Lung (tissue), 12 donors: ENCODE data around the gene TNFSF8. TPM values are rescaled to one million over a fixed set of nuclear protein-coding genes. Genes with fewer than 3 reads are reported as not detected.

ENCODE experiments used
- ATAC-seq: fragments of 200-7000 bp; cut with Tn5 transposase; one replicate; pipeline ENCODE4 v1.9.1; 2020; ENCODE audit warnings: moderate number of reproducible peaks; ENCODE audit not compliant: insufficient read depth, low FRiP score
- DNase-seq, 3 donors: peaks; one replicate each; pipeline ENCODE4 v3.0.0-alpha.2; 2013 to 2017
- H3K27ac ChIP-seq, 2 donors: one replicate each; pipeline ENCODE4 v1.5.1; 2013; ENCODE audit warnings: mild to moderate bottlenecking in 2 of 2, moderate library complexity in 2 of 2, control low read depth in 1 of 2, inconsistent platforms in 1 of 2, low read depth in 1 of 2, low read length in 1 of 2
- H3K27me3 ChIP-seq, 3 donors: one replicate each; pipeline ENCODE4 v1.5.1; 2013; ENCODE audit warnings: low read length in 2 of 3; ENCODE audit not compliant: control insufficient read depth in 3 of 3, insufficient read depth in 3 of 3
- H3K36me3 ChIP-seq, 4 donors: one replicate each; pipeline ENCODE4 v1.5.1; 2013; ENCODE audit warnings: low read length in 4 of 4, mild to moderate bottlenecking in 1 of 4, moderate library complexity in 1 of 4; ENCODE audit not compliant: control insufficient read depth in 4 of 4, insufficient read depth in 4 of 4
- H3K4me1 ChIP-seq, 5 donors: one replicate each; pipeline ENCODE4 v1.5.1; 2013; ENCODE audit warnings: low read length in 5 of 5, mild to moderate bottlenecking in 2 of 5, moderate library complexity in 1 of 5; ENCODE audit not compliant: control insufficient read depth in 5 of 5, insufficient read depth in 5 of 5
- H3K4me3 ChIP-seq: one replicate; pipeline ENCODE4 v1.5.1; 2013; ENCODE audit warnings: mild to moderate bottlenecking, control low read depth, moderate library complexity
- H3K9ac ChIP-seq, 2 donors: one replicate each; pipeline ENCODE4 v1.5.1; 2013; ENCODE audit warnings: low read length in 2 of 2, control low read depth in 1 of 2; ENCODE audit not compliant: insufficient read depth in 1 of 2
- H3K9me3 ChIP-seq, 4 donors: one replicate each; pipeline ENCODE4 v1.5.1; 2013; ENCODE audit warnings: low read length in 3 of 4, mild to moderate bottlenecking in 1 of 4, moderate library complexity in 1 of 4; ENCODE audit not compliant: control insufficient read depth in 4 of 4, insufficient read depth in 3 of 4
- CTCF ChIP-seq: IDR thresholded peaks from 2 replicates; pipeline ENCODE4 v1.5.1; 2012; ENCODE audit warnings: mild to moderate bottlenecking; ENCODE audit errors: control extremely low read depth, extremely low read depth
- WGBS, 2 donors: extraction: QIAGEN DNeasy Blood & Tissue Kit; methylation state at CpG; one replicate each; pipeline ENCODE4 v1.1.7; 2013; 5-methylcytosine and 5-hydroxymethylcytosine counted together
- polyA plus RNA-seq, 2 donors: library from polyadenylated mRNA; stranded (reverse); fragments of 200-250 nt; gene quantifications; one replicate each; pipeline ENCODE4 v1.2.1, GENCODE V29; 2013
- total RNA-seq, 2 donors: library from RNA; depleted of rRNA in 1 of 2; stranded (reverse); fragments of >200 nt in 1 of 2; gene quantifications; one replicate each; pipeline ENCODE4 v1.2.1, GENCODE V29; 2014 to 2021
- donor health status: control.
- donor health status: control.
- donor health status: Bipolar disorder and iron deficiency.
- donor health status: healthy.
- donor health status: DM: yes; HTN: yes; CAD: no.

The TNFSF8 gene
- total and polyA plus RNA-seq, 4 donors: 0.61 to 8.7 (median 4.8) TPM

GRCh38 chr9:114905170-114905940, 25.0 kb downstream of the TNFSF8 start:
- H3K9me3 ChIP-seq: no peaks in the 10 kb centered on the region
- no peak overlapping the region for H3K4me3 ChIP-seq
- 76 to 87% methylated on average over 7 of the region's 7 CpGs for whole genome bisulfite sequencing, 2 donors
- no peak overlapping the region for H3K27ac ChIP-seq
- H3K4me1 ChIP-seq: peaks cover 0 to 25% (median 4%) of the 10 kb centered on the region in 5 donors
- ATAC-seq (no peak), DNase-seq (no peak)
- H3K9ac ChIP-seq: no peak overlapping the region
- H3K27me3 ChIP-seq: no peaks in the 10 kb centered on the region
- TF ChIP-seq CTCF: no peak
- H3K36me3 ChIP-seq: no peaks in the 10 kb centered on the region

- H3K9me3 ChIP-seq: no peaks in the 10 kb centered on the region
- no peak overlapping the region for H3K9ac ChIP-seq
- ATAC-seq (no peak), DNase-seq (no peak)
- H3K4me1 ChIP-seq: peaks cover 0 to 16% (median 0%) of the 10 kb centered on the region in 5 donors
- H3K27me3 ChIP-seq: no peaks in the 10 kb centered on the region
- no peak overlapping the region for H3K4me3 ChIP-seq
- no peaks in the 10 kb centered on the region for H3K36me3 ChIP-seq
- TF ChIP-seq CTCF: no peak
- WGBS, 2 donors: 57 to 85% methylated on average over 4 of the region's 4 CpGs
- H3K27ac ChIP-seq: no peak overlapping the region
These were observed 27.4 kb downstream of the TNFSF8 start for GRCh38 chr9:114902786-114903524.

GRCh38 chr9:114900942-114901802, 29.2 kb downstream of the TNFSF8 start:
- ATAC-seq: no peak
- Histone ChIP-seq H3K4me1 (peaks cover 0 to 10% (median 0%) of the 10 kb centered on the region in 5 donors), H3K4me3 (no peak overlapping the region), H3K36me3 (no peaks in the 10 kb centered on the region), H3K9me3 (peaks cover 0 to 2% (median 0%) of the 10 kb centered on the region in 4 donors), H3K9ac (no peak overlapping the region), H3K27me3 (no peaks in the 10 kb centered on the region), H3K27ac (no peak overlapping the region)
- WGBS, 2 donors: 83 to 91% methylated on average over 1 of the region's 1 CpG
- no peak for TF ChIP-seq CTCF
- DNase-seq: no peak
